GM18868 (cell line): ENCODE results near the gene OLR1.
"Not testable (repeated sequence)": the region's sequence is repeated elsewhere in the genome, so short reads cannot be mapped to it uniquely, and the experiment has no call there.

Experiments used
- ATAC-seq: cut with Tn5 transposase; IDR thresholded peaks from one replicate; pipeline ENCODE4 v1.9.1; 2021; ENCODE audit warnings: mild to moderate bottlenecking, moderate library complexity; ENCODE audit not compliant: unreplicated experiment

OLR1 gene

DNA sequence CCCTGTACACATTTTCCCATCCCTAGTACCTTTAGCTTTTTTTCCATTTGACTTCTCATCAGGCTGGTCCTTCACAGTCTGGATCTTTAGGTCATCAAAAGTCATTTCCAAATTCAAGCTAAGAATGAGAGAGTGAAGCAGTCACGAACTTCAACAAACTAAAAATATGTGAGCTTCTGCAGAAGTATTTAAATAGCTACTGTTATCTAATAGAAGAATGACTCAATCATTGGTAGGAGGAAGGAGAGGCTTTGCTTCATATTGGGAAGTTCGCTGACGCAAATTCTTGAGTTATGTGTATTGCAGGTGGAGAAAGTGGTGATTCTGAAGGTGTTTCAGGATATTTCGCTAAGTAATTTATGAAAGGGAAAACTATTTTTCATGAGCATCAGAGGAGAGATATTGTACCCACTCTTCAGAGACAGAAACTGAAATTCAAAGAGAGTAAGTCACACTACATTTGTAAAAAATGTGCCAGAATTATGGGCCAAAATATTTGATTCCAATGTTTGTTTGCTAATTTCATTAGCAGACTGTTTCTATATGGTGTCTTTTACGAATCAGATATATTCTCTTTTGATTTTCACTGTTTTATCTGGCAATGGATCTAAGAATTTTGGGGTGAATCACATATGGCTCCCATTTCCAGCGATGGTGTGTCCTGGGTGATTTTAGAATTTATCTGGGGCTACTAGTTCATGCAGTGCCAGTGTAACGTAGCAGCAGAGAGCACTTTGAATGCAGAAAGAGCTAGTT is at the start of gene OLR1:
Gene OLR1, minus strand, starts transcription at position 160 of the 756 bp plus-strand sequence. Its CDS starts 55 bp downstream, at position 105.
- ATAC-seq: no peak

DNA sequence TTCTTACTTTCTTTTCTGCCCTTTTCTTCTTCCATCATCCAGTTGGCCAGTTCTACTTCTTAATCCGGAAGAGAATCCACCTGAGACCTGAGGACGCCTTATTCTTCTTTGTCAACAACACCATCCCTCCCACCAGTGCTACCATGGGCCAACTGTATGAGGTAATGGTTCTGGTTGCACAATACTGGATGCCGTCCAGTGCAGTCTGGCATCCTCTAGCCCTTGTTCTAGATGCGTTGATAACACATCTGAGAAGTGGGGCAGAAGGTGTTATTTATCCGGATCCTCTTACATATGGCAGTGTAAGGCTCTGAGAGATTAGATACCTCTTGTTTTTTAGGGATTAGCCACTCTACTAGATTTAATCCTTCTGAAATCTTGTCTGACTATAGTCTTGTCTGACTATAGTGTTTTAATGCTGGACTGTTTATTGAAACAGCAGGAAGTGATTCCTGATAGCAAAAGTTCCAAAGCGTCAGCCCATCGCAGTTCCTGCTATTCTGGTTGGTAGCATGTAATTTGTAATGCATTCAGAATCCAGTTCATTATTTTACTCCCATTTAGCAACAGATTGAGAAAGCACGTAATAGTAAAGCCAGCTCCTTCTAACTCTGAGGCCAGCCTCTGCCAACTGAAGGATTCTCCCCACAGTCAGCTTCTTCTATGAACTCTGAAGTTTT is 48.6 kb upstream of the OLR1 start:
- ATAC-seq: no peak

GRCh38 chr12:10218021-10218420 is 46.1 kb upstream of the OLR1 start:
- ATAC-seq: no peak

- not testable (repeated sequence) for ATAC-seq
These were observed 44.0 kb upstream of the OLR1 start for GRCh38 chr12:10215946-10216345.

GRCh38 chr12:10215436-10215835 is 43.5 kb upstream of the OLR1 start:
- no peak for ATAC-seq

DNA sequence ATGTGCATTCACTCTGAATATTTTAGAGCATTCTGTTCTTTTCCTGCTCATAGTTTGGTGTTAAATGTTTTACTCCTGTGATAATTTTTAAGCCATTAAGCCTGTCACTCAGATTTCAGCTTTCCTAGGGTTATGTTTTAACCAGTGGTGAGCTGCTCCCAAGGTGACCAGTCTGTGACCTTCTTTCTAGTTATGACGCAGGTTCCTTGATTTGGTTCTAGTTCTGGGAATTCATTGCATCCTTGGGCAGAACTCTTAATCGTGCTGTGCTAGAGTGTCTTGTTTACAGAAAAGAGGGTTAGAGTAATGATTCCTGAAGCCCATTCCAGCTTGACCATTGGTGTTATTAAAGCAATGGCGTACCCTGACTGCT is 42.9 kb upstream of the OLR1 start:
- no peak for ATAC-seq

GRCh38 chr12:10214136-10214894 is 42.4 kb upstream of the OLR1 start:
- no peak for ATAC-seq

GRCh38 chr12:10213168-10214135 is 41.5 kb upstream of the OLR1 start:
- peak; percentile 69 for ATAC-seq

GRCh38 chr12:10212739-10213131 is 40.8 kb upstream of the OLR1 start, which contains the start of gene GABARAPL1:
Gene GABARAPL1, plus strand, starts transcription at chr12:10212877. Its CDS starts 253 bp downstream, at chr12:10213130.
- peak; percentile 58 for ATAC-seq

GRCh38 chr12:10211940-10212738 is 40.2 kb upstream of the OLR1 start:
- peak; percentile 66 for ATAC-seq

DNA sequence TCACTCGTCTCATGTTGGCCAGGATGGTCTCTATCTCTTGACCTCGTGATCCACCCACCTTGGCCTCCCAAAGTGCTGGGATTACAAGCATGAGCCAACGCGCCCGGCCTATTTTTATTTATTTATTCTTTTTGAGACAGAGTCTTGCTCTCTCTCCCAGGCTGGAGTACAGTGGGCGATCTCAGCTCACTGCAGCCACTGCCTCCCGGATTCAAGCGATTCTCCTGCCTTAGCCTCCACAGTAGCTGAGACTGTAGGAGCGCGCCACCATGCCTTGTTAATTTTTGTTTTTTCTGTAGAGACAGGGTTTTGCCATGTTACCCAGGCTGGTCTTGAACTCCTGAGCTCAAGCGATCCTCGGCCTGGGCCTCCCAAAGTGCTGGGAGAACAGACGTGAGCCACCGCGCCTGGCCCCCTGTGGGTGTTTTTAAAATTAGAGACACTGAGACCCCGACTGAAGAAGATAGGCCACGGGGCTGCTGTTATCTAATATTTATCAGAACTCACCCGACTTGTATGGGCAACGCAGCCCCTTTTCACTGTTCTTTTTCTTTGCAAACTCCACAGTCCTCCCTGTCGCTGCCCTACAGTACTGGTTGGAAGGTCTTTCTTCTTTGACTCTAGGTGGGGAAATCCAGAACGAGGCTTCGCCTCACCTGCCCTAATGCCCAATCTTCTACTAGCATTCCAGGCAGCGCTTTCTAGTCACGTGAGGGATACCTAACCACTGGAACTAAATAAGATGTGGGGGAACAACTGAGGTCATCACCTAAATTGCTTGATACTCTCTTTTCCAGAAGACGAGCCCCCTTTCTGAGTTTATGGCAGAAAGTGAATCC is 39.4 kb upstream of the OLR1 start:
- no peak for ATAC-seq

DNA sequence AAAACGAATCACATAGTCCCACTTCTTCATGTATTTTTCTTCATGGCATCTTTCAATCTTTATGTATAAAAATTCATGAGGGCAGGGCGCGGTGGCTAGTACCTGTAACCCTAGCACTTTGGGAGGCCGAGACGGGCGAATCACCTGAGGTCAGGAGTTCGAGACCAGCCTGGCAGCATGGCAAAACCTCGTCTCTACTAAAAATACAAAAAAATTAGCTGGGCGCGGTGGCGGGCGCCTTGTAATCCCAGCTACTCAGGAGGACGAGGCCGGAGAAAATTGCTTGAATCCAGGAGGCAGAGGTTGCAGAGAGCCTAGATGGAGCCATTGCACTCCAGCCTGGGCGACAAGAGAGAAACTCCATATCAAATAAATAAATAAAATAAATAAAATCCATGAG is 38.3 kb upstream of the OLR1 start:
- ATAC-seq: no peak

DNA sequence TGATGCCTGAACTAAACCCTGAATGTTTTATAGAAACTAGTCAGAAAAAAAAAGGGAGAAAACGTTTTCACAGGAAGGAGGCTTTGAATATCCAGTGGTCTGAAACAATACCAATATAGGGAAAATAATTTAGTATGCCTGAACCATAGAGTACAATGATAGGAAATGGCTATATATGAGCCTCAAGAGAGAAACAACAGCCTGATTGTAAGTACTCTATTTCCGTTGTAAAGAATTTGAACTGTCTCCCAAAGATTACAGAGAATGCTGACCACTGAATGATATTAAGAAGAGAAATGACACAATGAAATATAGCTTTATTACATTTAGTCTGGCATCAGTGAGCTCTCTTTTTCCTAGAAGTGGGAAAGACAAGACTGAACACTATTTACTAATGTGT is 35.2 kb upstream of the OLR1 start:
- ATAC-seq: no peak

DNA sequence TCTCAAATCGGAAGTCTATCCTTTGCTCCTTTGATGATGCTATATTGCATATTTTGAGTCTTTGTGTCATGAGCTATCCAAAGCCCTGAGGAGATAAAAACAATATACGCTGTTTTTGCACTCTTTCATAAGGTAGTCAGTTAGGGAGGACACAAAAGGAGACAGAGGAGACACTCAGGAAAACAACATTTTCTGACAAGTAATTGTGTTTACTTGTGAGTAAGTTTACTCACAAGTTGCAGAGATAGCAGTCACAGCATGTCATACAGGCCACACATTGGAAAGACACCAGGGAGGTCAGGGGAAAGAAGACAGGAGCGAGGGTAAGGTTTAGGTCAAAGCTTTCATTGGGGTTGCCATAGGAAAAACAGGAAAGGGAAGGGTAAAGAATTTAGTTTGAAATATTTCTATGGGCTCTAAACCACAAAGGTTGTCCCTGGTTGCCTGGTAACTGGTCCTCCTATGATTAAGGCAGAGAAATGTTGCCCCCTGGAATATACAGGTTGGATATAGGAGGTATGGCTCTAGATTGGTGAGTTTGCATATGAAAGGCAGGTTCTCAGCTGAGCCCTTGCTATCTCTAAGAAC is 33.4 kb upstream of the OLR1 start:
- no peak for ATAC-seq

DNA sequence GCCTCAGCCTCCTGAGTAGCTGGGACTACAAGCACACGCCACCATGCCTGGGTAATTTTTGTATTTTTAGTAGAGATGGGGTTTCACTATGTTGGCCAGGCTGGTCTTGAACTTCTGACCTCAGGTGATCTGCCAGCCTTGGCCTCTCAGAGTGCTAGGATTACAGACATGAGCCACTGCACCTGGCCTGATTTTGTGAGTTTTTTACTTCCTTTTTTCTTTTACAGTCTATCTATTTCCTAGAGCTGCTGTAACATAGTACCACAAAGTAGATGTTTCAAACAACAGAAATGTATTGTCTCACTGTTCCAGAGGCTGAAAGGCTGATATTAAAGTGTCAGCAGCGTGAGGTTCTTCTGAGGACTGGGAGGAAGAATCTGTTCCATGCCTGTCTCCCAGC is 32.6 kb upstream of the OLR1 start:
- ATAC-seq: not testable (repeated sequence)

GRCh38 chr12:10197879-10198278 is 25.9 kb upstream of the OLR1 start:
- no peak for ATAC-seq

- peak; percentile 95 for ATAC-seq
These were observed 24.3 kb upstream of the OLR1 start for GRCh38 chr12:10196210-10196609.

DNA sequence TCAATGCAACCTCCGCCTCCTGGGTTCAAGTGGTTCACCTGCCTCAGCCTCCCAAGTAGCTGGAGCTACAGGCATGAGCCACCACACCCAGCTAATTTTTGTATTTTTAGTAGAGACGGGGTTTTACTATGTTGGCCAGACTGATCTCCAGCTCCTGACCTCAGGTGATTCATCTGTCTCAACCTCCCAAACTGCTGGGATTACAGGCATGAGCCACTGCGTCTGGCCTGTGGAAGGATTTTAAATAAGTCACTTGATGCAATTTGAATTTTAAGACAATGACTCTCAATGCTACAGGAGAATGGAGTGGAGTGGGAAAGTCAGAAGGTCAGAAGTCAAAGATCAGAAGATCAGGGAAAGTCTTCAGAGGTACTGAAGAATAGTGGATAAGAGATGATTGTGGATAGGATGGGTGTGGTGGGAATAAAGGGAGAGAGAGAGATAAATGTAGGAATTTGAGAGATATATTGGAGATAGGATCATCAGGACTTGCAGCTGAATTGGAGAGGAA is 22.3 kb upstream of the OLR1 start:
- ATAC-seq: no peak
